ENCODE data around the gene SPIRE2. TPM values are rescaled to one million over a fixed set of nuclear protein-coding genes. Genes with fewer than 3 reads are reported as not detected.
A peak's percentile ranks its signal among the peaks of the same experiment; 100 is the strongest.

The SPIRE2 gene
- total and polyA plus RNA-seq, 2 of the 13 experiments (the other 11 are each of a cell fraction or from before 2014, with no cell fraction given): 13.3 to 37.5 TPM

DNA sequence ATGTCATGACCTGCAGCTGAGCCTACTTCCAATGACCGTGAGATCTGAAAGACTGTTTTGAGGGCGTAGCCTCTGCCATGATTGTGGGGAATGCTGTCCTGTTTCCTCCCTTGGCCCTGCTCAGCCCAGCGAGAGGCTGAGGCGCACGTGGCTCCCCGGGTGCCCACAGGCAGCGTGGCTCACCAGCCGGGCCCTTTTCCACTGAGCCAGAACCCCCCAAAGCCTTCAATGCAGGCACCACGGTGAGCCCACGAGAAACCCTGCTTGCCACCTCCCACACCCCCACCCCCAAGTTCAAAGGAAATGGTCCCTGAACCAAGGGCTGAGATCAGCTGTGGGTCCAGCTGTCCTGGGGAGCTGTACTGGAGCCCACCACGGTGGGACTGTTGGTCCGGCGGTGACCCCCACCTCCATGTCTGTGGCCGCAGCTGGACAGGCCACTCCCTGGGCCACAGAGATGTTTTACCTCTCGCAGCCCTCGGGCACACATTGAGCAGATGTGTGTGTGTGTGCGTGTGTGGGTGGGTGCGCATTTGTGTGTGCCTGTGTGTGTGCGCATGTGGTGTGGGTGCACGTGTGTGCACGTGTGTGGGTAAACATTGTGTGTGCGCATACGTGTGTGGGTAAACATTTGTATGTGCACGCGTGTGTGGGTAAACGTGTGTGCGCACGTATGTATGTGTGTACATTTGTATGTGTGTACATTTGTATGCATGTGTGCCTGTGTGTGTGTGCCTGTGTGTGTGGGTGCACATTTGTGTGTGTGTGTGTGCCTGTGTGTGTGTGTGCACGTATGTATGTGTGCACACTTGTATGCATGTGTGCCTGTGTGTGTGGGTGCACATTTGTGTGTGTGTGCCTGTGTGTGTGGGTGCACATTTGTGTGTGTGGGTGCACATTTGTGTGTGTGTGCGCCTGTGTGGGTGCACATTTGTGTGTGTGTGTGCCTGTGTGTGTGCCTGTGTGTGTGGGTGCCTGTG is 85.4 kb downstream of the SPIRE2 start (continued):
- TF ChIP-seq, protein P1, sequence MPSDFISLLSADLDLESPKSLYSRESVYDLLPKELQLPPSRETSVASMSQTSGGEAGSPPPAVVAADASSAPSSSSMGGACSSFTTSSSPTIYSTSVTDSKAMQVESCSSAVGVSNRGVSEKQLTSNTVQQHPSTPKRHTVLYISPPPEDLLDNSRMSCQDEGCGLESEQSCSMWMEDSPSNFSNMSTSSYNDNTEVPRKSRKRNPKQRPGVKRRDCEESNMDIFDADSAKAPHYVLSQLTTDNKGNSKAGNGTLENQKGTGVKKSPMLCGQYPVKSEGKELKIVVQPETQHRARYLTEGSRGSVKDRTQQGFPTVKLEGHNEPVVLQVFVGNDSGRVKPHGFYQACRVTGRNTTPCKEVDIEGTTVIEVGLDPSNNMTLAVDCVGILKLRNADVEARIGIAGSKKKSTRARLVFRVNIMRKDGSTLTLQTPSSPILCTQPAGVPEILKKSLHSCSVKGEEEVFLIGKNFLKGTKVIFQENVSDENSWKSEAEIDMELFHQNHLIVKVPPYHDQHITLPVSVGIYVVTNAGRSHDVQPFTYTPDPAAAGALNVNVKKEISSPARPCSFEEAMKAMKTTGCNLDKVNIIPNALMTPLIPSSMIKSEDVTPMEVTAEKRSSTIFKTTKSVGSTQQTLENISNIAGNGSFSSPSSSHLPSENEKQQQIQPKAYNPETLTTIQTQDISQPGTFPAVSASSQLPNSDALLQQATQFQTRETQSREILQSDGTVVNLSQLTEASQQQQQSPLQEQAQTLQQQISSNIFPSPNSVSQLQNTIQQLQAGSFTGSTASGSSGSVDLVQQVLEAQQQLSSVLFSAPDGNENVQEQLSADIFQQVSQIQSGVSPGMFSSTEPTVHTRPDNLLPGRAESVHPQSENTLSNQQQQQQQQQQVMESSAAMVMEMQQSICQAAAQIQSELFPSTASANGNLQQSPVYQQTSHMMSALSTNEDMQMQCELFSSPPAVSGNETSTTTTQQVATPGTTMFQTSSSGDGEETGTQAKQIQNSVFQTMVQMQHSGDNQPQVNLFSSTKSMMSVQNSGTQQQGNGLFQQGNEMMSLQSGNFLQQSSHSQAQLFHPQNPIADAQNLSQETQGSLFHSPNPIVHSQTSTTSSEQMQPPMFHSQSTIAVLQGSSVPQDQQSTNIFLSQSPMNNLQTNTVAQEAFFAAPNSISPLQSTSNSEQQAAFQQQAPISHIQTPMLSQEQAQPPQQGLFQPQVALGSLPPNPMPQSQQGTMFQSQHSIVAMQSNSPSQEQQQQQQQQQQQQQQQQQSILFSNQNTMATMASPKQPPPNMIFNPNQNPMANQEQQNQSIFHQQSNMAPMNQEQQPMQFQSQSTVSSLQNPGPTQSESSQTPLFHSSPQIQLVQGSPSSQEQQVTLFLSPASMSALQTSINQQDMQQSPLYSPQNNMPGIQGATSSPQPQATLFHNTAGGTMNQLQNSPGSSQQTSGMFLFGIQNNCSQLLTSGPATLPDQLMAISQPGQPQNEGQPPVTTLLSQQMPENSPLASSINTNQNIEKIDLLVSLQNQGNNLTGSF (CRISPR knock-in tag; IDR thresholded peaks at IDR 0.05): no peak
- TF ChIP-seq, protein P2, sequence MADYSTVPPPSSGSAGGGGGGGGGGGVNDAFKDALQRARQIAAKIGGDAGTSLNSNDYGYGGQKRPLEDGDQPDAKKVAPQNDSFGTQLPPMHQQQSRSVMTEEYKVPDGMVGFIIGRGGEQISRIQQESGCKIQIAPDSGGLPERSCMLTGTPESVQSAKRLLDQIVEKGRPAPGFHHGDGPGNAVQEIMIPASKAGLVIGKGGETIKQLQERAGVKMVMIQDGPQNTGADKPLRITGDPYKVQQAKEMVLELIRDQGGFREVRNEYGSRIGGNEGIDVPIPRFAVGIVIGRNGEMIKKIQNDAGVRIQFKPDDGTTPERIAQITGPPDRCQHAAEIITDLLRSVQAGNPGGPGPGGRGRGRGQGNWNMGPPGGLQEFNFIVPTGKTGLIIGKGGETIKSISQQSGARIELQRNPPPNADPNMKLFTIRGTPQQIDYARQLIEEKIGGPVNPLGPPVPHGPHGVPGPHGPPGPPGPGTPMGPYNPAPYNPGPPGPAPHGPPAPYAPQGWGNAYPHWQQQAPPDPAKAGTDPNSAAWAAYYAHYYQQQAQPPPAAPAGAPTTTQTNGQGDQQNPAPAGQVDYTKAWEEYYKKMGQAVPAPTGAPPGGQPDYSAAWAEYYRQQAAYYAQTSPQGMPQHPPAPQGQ (CRISPR knock-in tag; IDR thresholded peaks at IDR 0.05; ENCODE audit: borderline replicate concordance): no peak
- TF ChIP-seq IRX3 (CRISPR knock-in tag; IDR thresholded peaks at IDR 0.05; ENCODE audit: borderline replicate concordance, low read depth): no peak
- peak; percentile 64 for TF ChIP-seq JUNB (CRISPR knock-in tag; IDR thresholded peaks at IDR 0.05; ENCODE audit: borderline replicate concordance)
- peak; percentile 52; the same call in 1 of the 2 replicates for TF ChIP-seq ZNF253 (CRISPR knock-in tag; IDR thresholded peaks at IDR 0.05; ENCODE audit: borderline replicate concordance)
- TF ChIP-seq ZNF451 (CRISPR knock-in tag; IDR thresholded peaks at IDR 0.05): 0 out of 2 replicates have a peak, but pooled peaks have one; percentile 17
- TF ChIP-seq, protein P3, sequence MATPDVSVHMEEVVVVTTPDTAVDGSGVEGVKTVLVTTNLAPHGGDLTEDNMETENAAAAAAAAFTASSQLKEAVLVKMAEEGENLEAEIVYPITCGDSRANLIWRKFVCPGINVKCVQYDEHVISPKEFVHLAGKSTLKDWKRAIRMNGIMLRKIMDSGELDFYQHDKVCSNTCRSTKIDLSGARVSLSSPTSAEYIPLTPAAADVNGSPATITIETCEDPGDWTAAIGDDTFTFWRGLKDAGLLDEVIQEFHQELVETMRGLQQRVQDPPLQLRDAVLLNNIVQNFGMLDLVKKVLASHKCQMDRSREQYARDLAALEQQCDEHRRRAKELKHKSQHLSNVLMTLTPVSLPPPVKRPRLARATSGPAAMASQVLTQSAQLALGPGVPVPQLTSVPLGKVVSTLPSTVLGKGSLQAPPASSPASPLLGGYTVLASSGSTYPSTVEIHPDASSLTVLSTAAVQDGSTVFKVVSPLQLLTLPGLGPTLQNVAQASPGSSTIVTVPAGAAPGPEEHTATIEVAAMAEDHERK (CRISPR knock-in tag; IDR thresholded peaks at IDR 0.05; ENCODE audit: low read depth): no peak
- TF ChIP-seq ZC3H13 (CRISPR knock-in tag; IDR thresholded peaks at IDR 0.05): peak; percentile 50; the same call in 1 of the 2 replicates
- TF ChIP-seq FOXK1 (CRISPR knock-in tag; IDR thresholded peaks at IDR 0.05; ENCODE audit: borderline replicate concordance, low read depth): no peak
- TF ChIP-seq, protein P4, sequence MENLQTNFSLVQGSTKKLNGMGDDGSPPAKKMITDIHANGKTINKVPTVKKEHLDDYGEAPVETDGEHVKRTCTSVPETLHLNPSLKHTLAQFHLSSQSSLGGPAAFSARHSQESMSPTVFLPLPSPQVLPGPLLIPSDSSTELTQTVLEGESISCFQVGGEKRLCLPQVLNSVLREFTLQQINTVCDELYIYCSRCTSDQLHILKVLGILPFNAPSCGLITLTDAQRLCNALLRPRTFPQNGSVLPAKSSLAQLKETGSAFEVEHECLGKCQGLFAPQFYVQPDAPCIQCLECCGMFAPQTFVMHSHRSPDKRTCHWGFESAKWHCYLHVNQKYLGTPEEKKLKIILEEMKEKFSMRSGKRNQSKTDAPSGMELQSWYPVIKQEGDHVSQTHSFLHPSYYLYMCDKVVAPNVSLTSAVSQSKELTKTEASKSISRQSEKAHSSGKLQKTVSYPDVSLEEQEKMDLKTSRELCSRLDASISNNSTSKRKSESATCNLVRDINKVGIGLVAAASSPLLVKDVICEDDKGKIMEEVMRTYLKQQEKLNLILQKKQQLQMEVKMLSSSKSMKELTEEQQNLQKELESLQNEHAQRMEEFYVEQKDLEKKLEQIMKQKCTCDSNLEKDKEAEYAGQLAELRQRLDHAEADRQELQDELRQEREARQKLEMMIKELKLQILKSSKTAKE (CRISPR knock-in tag; IDR thresholded peaks at IDR 0.05; ENCODE audit: borderline replicate concordance): peak; percentile 62
- 0 out of 2 replicates have a peak, but pooled peaks have one; percentile 48 for TF ChIP-seq ZNF468 (CRISPR knock-in tag; IDR thresholded peaks at IDR 0.05)
- 0 out of 2 replicates have a peak, but pooled peaks have one; percentile 28 for TF ChIP-seq FOXA1 (IDR thresholded peaks at IDR 0.05)
- TF ChIP-seq FOXA1 (CRISPR knock-in tag; IDR thresholded peaks at IDR 0.05): peak; percentile 58

All from HepG2 (cell line).